Ramos (cell line): Measurements from ENCODE around the gene SDC3.

ENCODE experiments used
- in situ Hi-C: fragments of 300-500 bp; cut with MboI; formaldehyde crosslinking; loops from one replicate; pipeline ENCODE4 v1.14.3; 2022; ENCODE audit warnings: low sequenced_read_pairs; ENCODE audit not compliant: unreplicated experiment

Gene SDC3

DNA sequence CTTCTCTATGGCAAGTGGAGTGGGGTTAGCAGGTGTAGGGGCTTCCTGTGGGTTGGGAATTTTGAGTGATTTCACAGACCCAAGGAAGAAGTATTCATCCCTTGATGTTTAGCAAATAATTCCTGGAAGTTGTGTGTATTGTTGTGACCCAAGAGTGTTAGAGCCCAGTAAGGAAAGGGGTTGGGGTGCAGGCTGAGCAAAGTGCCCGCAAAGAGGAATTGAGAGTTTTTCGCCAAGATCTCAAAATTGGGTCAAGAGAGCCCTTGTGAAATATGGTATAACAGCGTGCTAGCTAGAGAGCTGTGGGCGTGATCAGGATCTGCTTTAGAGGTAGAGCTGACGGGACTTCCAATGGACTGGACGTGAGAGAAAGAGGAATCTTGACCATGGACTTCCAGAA, 78.0 kb downstream of the SDC3 start:
- in situ Hi-C loops, result no loop called here

DNA sequence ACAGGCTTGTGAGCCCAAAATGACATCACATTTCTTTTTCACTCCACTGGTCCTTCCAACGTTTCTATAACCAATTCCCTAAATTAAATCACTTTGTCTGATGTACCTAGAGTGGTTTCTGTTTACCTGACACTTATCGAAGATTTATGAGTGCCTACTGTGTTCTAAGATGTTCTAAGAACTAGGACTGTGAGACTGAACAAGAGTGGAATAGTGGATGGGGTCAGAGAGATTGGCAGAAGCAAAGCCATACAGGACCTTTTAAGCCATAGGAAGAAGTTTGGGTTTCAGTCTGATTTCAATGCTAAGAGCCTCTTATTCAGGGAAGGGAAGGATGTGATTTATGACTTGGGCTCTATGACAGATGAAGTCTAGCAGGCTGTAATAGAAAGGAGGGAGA, 78.7 kb downstream of the SDC3 start:
- in situ Hi-C loops, result no loop called here

DNA sequence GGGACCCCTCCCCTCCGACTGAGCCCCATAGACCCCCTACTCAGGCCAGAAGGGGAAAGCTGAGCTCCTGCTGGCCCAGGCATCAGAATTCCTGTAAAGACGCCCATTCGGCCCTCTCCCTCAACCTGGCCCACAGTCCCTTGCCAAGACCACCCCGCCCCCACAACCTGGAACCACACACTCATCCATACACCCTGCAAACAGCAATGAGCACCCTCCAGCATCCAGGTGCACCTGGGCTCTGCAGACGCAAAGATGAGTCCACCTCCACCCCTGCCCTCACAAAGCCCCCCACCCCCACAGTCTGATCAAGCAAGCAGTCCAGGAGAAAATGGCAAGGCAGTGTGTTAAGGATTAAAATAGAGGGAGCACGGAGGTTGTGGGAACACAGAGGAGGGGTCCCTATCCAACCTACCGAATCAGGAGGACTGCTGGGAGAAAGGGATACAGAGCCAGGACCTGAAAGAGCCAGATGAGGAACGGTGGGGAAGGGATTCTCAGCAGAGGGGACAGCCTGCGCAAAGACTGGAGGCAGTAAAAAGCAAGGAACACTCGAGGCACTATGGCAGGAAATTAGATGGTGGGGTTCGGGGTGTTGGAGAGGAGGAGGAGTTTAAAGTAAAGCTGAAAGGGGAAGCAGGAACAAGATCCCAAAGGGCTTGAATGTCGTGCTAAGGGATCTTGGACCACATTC, 83.7 kb downstream of the SDC3 start:
- in situ Hi-C loops, result no loop called here

DNA sequence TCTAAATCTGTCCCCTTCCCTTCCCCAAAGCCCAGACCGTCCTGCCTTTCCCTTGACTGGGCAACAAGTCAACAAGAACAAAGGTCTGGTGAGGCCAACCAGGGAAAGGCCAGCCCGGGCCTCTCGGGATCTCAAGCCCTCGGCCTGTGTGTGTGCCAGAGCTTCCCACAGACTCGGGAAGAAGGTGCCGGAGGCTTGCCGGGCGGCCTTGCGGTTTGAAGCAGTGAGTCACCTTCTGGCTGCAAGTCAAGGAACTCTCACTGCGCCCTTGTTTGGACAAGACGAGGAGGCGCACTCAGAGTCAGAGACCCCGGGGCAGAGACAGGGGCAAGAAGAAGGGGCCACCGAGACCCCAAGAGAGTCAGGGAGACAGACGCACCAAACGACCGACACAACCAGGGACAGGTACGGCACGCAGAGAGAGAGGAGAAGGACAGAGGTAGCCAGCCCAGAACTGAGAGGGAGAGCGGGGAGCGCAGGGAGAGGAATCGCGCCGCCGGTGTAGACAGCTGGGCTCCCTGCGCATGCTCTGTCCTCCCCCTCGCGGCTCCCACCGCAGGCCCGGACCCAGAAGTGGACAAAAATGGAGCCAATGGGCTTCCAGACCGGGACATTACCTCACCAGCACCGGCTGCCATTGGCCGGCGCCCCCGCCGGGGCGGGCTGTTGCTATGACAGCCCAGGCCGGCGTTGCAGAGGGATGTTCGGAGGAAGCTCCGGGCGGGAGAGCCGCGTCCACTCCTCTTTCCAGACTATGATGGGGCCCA, 84.4 kb downstream of the SDC3 start:
- in situ Hi-C loops, result no loop called here

DNA sequence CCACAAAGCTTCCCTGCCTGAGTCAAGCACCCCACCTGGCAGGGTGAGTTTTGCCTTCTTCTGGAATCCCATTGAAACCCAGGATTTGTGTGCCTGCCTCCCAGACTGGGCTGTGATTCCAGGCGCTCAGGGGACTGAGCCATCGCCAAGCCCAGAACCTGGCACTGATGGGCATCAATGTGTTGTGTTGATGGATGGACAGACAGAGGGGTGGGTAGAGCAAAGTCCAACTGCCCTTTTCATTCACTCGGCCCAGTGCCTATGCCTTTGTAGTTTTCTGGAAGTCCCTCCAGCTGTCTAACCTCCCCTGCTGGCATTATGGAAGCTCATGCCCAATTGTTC, 85.0 kb downstream of the SDC3 start:
- in situ Hi-C loops, result no loop called here

DNA sequence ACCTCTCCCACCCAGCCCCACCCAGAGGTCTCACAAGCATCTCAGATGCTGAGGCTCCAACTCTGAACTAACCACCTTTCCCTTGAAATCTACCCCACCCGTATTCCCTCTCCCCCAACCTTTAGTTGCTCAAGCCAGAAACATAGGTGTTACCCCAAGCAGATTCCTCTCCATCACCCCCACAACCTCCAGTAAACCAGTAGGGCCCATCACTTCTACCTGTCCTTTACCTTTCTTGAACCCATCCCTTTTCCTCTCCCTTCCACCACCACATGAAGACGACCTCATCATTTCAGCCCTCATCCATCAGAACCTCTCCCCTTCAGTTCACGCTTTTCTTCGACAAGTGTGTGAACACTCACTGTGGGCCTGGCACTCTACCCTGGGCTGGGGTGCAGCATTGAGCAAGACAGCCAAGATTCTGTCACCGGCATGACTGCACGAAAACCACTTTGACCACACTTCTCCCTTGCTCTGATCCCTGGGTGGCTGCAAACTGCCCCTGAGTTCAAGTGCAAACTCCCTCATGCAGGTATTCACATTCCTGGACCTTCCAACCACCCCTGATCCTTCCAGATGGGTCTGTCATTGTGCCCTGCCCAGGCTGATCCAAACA, 85.5 kb downstream of the SDC3 start:
- in situ Hi-C loops, result no loop called here

DNA sequence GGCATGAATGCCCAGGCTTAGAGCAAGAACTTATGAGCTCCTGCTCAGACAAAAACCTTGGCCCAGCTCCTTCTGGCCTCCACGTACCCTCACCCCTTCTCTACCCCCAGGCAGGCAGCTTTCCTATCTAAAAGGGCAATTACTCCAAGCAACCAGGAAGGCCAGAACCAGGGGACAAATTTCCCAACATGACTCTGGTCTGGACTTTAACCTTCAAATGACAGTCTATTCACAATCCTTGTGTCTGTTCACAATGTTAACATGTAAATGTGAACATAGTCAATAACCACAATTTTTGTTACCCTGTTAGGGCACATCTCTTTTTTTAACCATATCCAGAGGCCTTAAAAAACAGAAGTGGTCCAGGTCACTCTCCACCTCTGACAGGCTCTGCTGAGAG, 86.6 kb downstream of the SDC3 start:
- in situ Hi-C loops, result no loop called here

DNA sequence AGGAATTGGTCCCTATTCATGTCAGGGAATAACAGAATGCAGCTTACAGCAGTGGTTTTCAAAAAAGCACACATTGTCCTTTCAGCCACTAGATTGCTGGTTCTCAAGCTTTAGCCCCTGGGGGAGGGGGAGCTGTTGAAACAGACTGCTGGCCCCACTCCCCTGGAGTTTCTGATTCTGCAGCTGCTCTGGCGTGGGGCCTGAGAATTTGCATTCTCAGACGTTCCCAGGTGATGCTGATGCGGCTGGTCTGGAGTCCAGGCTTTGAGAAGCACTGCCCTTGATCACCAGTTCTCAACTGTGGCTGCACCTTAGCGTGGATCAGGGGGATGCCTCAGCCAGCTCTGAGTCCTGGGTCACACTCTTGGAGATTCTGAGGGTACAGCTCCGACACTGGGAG, 88.3 kb downstream of the SDC3 start:
- in situ Hi-C loops, result no loop called here
